ENCODE measurements around the gene ANKRD11.

Gene ANKRD11

DNA sequence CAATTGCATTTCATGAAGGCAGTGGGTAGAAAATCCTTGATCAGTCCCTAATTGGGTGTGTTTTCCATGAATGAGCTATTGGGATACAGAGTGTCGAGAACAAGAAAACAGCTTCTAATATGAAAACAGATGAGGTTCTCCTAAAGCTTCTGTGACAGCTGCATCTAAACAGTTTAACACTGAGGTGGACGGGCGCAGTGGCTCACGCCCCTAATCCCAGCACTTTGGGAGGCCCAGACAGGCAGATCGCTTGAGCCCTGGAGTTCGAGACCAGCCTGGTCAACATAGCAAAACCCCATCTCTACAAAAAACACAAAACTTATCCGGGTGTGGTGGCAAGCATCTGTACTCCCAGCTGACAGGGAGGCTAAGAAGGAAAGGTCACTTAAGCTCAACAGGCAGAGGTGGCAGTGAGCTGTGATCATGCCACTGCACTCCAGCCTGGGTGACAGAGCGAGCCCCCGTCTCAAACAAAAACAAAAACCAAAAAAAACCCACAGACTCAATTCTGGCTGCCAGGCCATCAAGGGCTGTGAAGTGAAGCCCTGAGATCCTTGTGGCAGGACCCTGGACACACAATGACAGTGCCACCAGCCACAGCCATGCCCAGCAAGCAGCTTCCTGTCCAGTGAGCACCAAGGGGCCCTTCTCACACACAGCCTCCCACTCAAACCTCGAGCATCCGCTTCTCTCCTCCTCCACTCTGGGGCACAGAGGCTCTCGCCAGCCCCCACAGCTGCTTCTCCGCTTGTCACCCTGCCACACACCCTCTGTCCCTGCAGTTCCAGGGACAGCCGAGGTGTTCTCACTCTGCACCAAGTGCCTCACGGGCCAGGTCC is 44.0 kb downstream of the ANKRD11 start:
- Histone ChIP-seq H3K27ac (ENCODE audit: poor library complexity, severe bottlenecking) (peak overlapping the region; percentile 89), H3K4me3 (ENCODE audit: severe bottlenecking) (no peak overlapping the region), H3K4me1 (ENCODE audit: insufficient read depth, poor library complexity, severe bottlenecking) (peaks cover 82% of the 10 kb centered on the region), H3K9me3 (ENCODE audit: severe bottlenecking) (no peaks in the 10 kb centered on the region), H3K27me3 (ENCODE audit: insufficient read depth, poor library complexity, severe bottlenecking) (no peaks in the 10 kb centered on the region), H3K36me3 (ENCODE audit: low read depth) (0 out of 2 replicates have a peak, but pooled peaks cover 4% of the 10 kb centered on the region)
- TF ChIP-seq CTCF (IDR thresholded peaks at IDR 0.05; ENCODE audit: poor library complexity, severe bottlenecking), result no peak
- ATAC-seq (ENCODE audit: low read depth), result no peak
- DNase-seq (ENCODE audit: low spot score), result no peak

DNA sequence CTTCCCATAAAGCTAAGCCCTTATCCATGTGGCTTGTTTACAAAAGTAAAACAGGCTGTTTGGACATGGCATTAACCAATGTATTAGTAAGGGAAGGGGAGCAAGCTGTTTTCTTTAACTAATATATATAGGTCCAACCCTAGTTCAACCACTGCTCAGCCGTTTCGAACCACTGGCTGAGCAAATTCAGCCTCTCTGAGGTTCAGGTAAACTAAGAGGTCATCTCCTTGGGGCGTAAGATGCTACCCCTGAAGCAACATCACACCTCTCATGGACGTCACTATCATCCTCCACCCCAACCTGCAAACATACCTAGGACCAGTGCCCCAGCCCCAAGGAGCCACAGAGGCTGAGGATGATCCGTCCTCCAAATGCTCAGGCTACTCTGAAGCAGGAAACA is 45.2 kb downstream of the ANKRD11 start:
- no peak for TF ChIP-seq CTCF (IDR thresholded peaks at IDR 0.05; ENCODE audit: poor library complexity, severe bottlenecking)
- Histone ChIP-seq H3K27me3 (ENCODE audit: insufficient read depth, poor library complexity, severe bottlenecking) (no peaks in the 10 kb centered on the region), H3K4me1 (ENCODE audit: insufficient read depth, poor library complexity, severe bottlenecking) (peaks cover 72% of the 10 kb centered on the region), H3K4me3 (ENCODE audit: severe bottlenecking) (no peak overlapping the region), H3K36me3 (ENCODE audit: low read depth) (peaks cover 7% of the 10 kb centered on the region), H3K27ac (ENCODE audit: poor library complexity, severe bottlenecking) (peak overlapping the region; percentile 89), H3K9me3 (ENCODE audit: severe bottlenecking) (no peaks in the 10 kb centered on the region)
- DNase-seq (ENCODE audit: low spot score), result peak; percentile 21
- ATAC-seq (ENCODE audit: low read depth), result no peak

DNA sequence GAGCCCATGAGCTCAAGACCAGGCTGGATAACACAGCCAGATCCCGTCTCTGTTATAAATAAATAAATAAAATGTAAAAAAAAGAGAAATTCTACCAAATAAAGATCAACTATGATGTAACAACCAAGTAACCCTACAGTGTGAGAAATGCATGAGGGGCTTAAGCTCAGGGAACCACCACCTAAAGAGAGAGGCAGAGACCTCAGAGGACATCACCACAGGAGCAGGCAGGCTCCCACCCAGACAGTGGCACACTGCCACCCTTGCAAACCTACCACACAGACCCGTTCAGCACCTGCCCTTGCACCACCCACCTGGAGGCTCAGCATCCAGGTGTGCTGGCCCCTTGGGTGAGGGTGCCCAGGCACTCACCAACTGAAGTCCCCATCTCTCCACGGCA is 45.6 kb downstream of the ANKRD11 start:
- Histone ChIP-seq H3K4me3 (ENCODE audit: severe bottlenecking) (no peak overlapping the region), H3K36me3 (ENCODE audit: low read depth) (peaks cover 8% of the 10 kb centered on the region), H3K27ac (ENCODE audit: poor library complexity, severe bottlenecking) (peak overlapping the region; percentile 89), H3K27me3 (ENCODE audit: insufficient read depth, poor library complexity, severe bottlenecking) (no peaks in the 10 kb centered on the region), H3K4me1 (ENCODE audit: insufficient read depth, poor library complexity, severe bottlenecking) (peaks cover 68% of the 10 kb centered on the region), H3K9me3 (ENCODE audit: severe bottlenecking) (no peaks in the 10 kb centered on the region)
- TF ChIP-seq CTCF (IDR thresholded peaks at IDR 0.05; ENCODE audit: poor library complexity, severe bottlenecking), result no peak
- ATAC-seq (ENCODE audit: low read depth), result no peak
- DNase-seq (ENCODE audit: low spot score), result peak; percentile 42

GRCh38 chr16:89444151-89444723 is 46.1 kb downstream of the ANKRD11 start:
- H3K27ac ChIP-seq (ENCODE audit: poor library complexity, severe bottlenecking), result peak overlapping the region; percentile 89
- TF ChIP-seq CTCF (IDR thresholded peaks at IDR 0.05; ENCODE audit: poor library complexity, severe bottlenecking), result no peak
- H3K36me3 ChIP-seq (ENCODE audit: low read depth), result peaks cover 12% of the 10 kb centered on the region
- H3K27me3 ChIP-seq (ENCODE audit: insufficient read depth, poor library complexity, severe bottlenecking), result no peaks in the 10 kb centered on the region
- no peak overlapping the region for H3K4me3 ChIP-seq (ENCODE audit: severe bottlenecking)
- ATAC-seq (ENCODE audit: low read depth), result no peak
- H3K9me3 ChIP-seq (ENCODE audit: severe bottlenecking), result no peaks in the 10 kb centered on the region
- DNase-seq (ENCODE audit: low spot score), result peak; percentile 9
- H3K4me1 ChIP-seq (ENCODE audit: insufficient read depth, poor library complexity, severe bottlenecking), result peaks cover 63% of the 10 kb centered on the region

- H3K4me1 ChIP-seq (ENCODE audit: insufficient read depth, poor library complexity, severe bottlenecking), result peaks cover 60% of the 10 kb centered on the region
- DNase-seq (ENCODE audit: low spot score), result peak; percentile 81
- no peaks in the 10 kb centered on the region for H3K27me3 ChIP-seq (ENCODE audit: insufficient read depth, poor library complexity, severe bottlenecking)
- peak; percentile 52 for ATAC-seq (ENCODE audit: low read depth)
- peak overlapping the region; percentile 89 for H3K27ac ChIP-seq (ENCODE audit: poor library complexity, severe bottlenecking)
- no peak overlapping the region for H3K4me3 ChIP-seq (ENCODE audit: severe bottlenecking)
- TF ChIP-seq CTCF (IDR thresholded peaks at IDR 0.05; ENCODE audit: poor library complexity, severe bottlenecking), result peak; percentile 2
- H3K36me3 ChIP-seq (ENCODE audit: low read depth), result peaks cover 16% of the 10 kb centered on the region
- H3K9me3 ChIP-seq (ENCODE audit: severe bottlenecking), result no peaks in the 10 kb centered on the region
These were observed 46.7 kb downstream of the ANKRD11 start for GRCh38 chr16:89443727-89444084.
